Mesothelial cell of epicardium (in vitro differentiated cells): ENCODE data around the gene TRIAP1. TPM values are rescaled to one million over a fixed set of nuclear protein-coding genes. Genes with fewer than 3 reads are reported as not detected.
A peak's percentile ranks its signal among the peaks of the same experiment; 100 is the strongest.

Experiments used
- DNase-seq, 2 experiments: peaks; one replicate each; pipeline ENCODE4 v3.0.0; 2021; ENCODE audit warnings: low spot score in 2 of 2; ENCODE audit not compliant: unreplicated experiment in 2 of 2
- H3K27ac Mint-ChIP-seq: 2 replicates; pipeline ENCODE4 v1.8.0; 2021; ENCODE audit warnings: mixed read lengths
- H3K27me3 Mint-ChIP-seq: 2 replicates; pipeline ENCODE4 v1.8.0; 2021; ENCODE audit warnings: low read depth, mixed read lengths
- H3K36me3 Mint-ChIP-seq: 2 replicates; pipeline ENCODE4 v1.8.0; 2021; ENCODE audit warnings: mixed read lengths
- H3K4me1 Mint-ChIP-seq: 2 replicates; pipeline ENCODE4 v1.8.0; 2021; ENCODE audit warnings: mixed read lengths
- H3K4me3 Mint-ChIP-seq: 2 replicates; pipeline ENCODE4 v1.8.0; 2021; ENCODE audit warnings: mild to moderate bottlenecking, moderate library complexity, mixed read lengths
- H3K9me3 Mint-ChIP-seq: 2 replicates; pipeline ENCODE4 v1.8.0; 2021; ENCODE audit warnings: mixed read lengths
- total RNA-seq: library from RNA; stranded (reverse); gene quantifications from 3 replicates; pipeline ENCODE4 v1.2.1, GENCODE V29; 2021
- TF ChIP-seq, protein P1 (sequence below): fragments of 200-600 bp; sonication (generic); IDR thresholded peaks from one replicate; pipeline ENCODE4 v1.5.0; 2021; ENCODE audit warnings: antibody characterized with exemption; ENCODE audit not compliant: unreplicated experiment

Gene TRIAP1
- total RNA-seq, 1 donor from 2014 or later, result 25.3 TPM

DNA sequence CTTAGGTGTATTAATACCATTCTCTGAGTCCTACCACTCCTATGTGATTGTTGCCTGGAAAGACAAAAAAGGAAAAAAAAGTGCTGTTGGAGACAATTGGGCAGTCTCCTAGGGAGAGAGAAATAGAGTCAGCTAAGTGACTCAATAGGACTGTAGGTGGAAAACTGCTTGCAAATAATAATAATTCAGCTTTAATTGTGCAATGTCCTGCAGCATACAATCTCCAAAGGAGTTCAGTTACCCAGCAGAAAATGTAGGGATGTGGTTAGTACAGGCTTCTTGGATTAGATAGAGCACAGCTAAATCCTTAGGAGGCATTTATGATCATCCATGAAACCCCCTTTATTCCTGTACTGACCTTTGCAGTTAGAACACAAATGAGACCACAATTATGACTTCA is 26.3 kb upstream of the TRIAP1 start:
- H3K27ac Mint-ChIP-seq, result peak overlapping the region; percentile 78
- H3K4me3 Mint-ChIP-seq, result no peak overlapping the region
- no peaks in the 10 kb centered on the region for H3K9me3 Mint-ChIP-seq
- no peaks in the 10 kb centered on the region for H3K27me3 Mint-ChIP-seq
- TF ChIP-seq, protein P1, sequence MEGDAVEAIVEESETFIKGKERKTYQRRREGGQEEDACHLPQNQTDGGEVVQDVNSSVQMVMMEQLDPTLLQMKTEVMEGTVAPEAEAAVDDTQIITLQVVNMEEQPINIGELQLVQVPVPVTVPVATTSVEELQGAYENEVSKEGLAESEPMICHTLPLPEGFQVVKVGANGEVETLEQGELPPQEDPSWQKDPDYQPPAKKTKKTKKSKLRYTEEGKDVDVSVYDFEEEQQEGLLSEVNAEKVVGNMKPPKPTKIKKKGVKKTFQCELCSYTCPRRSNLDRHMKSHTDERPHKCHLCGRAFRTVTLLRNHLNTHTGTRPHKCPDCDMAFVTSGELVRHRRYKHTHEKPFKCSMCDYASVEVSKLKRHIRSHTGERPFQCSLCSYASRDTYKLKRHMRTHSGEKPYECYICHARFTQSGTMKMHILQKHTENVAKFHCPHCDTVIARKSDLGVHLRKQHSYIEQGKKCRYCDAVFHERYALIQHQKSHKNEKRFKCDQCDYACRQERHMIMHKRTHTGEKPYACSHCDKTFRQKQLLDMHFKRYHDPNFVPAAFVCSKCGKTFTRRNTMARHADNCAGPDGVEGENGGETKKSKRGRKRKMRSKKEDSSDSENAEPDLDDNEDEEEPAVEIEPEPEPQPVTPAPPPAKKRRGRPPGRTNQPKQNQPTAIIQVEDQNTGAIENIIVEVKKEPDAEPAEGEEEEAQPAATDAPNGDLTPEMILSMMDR, result no peak
- peaks cover under 1% of the 10 kb centered on the region for H3K36me3 Mint-ChIP-seq
- no peak for DNase-seq
- H3K4me1 Mint-ChIP-seq, result peaks cover 50% of the 10 kb centered on the region

DNA sequence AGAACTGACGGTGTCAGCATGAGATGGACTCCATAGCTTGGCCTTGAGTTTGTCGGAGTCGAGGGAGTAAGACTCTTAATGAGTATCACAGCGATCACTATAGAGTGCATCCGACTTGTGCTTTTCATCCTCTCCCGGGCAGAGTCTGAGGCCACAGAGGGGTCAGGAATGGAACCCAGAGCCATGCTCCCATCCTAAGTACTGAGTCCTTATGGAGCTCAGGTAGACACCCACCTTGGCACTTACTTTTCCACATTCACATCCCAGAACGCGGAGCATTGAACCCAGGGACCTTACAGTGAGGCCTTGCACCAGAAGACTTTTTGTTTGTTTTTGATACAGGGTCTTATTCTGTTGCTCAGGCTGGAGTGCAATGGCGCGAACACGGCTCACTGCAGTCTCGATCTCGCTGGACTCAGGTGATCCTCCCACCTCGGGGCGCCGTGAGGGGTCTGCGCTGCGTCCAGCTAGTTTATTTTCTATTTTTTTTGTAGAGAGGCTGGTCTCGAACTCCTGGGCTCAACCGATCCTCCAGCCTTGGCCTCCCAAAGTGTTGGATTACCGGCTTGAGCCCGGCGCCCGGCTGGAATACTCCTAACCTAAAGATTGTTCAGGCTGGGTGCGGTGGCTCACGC is 24.1 kb upstream of the TRIAP1 start:
- TF ChIP-seq, protein P1, result no peak
- Mint-ChIP-seq H3K36me3 (peaks cover 8% of the 10 kb centered on the region), H3K27me3 (no peaks in the 10 kb centered on the region), H3K27ac (peak overlapping the region; percentile 98), H3K9me3 (no peaks in the 10 kb centered on the region), H3K4me3 (peak overlapping the region; percentile 87), H3K4me1 (peaks cover 48% of the 10 kb centered on the region)
- no peak for DNase-seq

DNA sequence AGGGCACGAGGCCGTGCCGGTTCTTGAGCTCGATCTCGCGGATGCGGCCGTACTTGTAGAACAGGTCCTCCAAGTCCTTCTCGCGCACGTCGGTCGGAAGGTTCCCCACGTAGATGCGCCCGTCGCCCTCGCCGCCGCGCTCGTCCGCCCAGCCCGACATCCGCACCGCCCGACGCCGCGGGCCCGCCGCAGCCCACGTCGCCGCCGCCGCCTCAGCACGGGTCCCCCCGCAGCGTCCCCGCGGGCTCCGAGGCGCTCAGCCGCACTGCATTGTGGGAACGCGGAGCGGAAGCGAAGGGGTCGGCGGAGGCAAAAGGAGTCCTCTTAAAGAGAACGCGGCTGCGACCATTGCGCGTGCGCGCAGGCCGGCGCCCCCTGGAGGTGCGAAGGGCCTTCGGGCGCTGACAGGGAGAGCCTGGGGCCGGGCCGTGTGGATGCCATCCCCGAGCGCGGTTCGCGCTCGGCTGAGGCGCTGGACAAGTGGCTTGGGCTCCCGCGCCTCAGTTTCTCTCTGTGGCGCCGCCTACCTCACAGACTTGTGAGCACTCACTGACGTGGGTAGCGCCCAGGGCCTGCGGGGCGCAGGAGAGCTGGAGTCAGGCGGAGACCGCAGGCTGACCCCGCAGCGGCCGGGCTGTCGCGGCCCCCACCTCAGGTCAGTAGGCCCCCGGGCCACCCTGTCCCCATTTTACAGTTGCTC is 23.4 kb upstream of the TRIAP1 start, which contains the start of gene SRSF9:
Gene SRSF9 (minus strand): TSS at position 299 of the 700 bp plus-strand sequence. CDS start 139 bp downstream, at position 160.
- H3K9me3 Mint-ChIP-seq, result no peaks in the 10 kb centered on the region
- TF ChIP-seq, protein P1, result peak; percentile 83
- peak within 1 kb of the TSS; percentile 87 for H3K4me3 Mint-ChIP-seq
- no peaks in the 10 kb centered on the region for H3K27me3 Mint-ChIP-seq
- peak; percentile 94 to 98 for DNase-seq
- H3K27ac Mint-ChIP-seq, result peak within 1 kb of the TSS; percentile 98
- peaks cover 43% of the 10 kb centered on the region for H3K4me1 Mint-ChIP-seq
- H3K36me3 Mint-ChIP-seq, result peaks cover 12% of the 10 kb centered on the region

DNA sequence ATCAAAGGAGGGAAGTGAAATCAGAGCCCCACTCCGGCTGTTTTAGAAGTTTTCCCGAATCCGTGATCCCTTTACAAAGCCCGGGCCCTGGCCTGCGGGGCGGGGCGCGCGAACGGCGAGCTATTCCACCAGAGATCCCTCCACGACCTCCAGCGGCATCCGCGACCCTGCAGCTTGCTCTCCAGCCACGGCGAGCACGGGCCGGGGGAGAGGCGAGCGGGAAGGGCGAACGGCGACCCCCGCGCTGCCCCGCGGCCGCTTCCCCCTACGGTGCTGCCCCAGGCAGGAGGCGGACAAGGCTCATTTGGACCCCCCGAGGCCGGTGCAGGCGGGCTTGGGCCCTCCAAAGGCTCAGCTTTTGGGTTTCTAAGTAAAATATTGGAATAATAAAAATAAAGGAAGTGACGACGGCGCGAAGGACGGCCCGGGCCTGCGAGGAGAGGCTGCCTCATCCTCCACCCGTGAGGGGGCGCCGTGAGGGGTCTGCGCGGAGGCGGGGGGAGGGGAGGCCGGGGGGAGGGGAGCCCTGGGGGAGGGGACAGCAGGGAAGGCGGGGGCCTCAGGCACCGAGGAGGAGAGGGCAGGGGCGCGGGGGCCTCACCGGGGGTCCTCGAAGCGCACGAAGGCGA is 22.8 kb upstream of the TRIAP1 start:
- Mint-ChIP-seq H3K4me3 (peak overlapping the region; percentile 87), H3K9me3 (no peaks in the 10 kb centered on the region), H3K36me3 (peaks cover 18% of the 10 kb centered on the region), H3K27me3 (no peaks in the 10 kb centered on the region), H3K4me1 (peaks cover 36% of the 10 kb centered on the region), H3K27ac (peak overlapping the region; percentile 92)
- peak in 1 of 2 experiments; percentile 65 for DNase-seq
- TF ChIP-seq, protein P1, result no peak

DNA sequence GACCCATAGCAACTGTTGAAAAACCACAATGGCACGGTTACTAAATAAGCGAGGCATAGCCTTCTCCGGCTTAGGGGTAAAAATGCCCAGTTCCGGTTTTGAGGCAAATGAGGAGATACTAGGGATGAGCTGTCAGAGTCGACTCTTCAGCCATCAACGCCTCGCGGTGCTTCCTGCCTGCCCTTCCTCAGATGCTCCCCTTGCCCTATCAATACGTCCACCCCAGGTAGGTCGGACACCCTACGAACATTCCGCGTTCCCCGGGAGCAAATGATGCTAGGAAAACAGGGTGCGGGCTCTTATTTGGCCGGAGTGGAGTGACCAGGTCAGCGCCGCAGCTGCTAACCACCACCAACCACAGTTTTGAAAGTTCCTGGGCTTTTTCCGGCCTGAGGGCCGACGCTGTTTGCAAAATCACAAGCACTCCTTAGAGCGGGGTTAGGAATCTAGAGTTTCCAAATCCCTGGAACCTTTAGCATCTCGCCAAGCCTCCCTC is 22.2 kb upstream of the TRIAP1 start:
- no peaks in the 10 kb centered on the region for H3K9me3 Mint-ChIP-seq
- H3K4me1 Mint-ChIP-seq, result peaks cover 32% of the 10 kb centered on the region
- peak in 1 of 2 experiments; percentile 39 for DNase-seq
- peaks cover 24% of the 10 kb centered on the region for H3K36me3 Mint-ChIP-seq
- no peaks in the 10 kb centered on the region for H3K27me3 Mint-ChIP-seq
- H3K4me3 Mint-ChIP-seq, result peak overlapping the region; percentile 87
- H3K27ac Mint-ChIP-seq, result peak overlapping the region; percentile 92
- TF ChIP-seq, protein P1, result no peak
